AG08396 (cell line): ENCODE measurements around the gene HOXA4.
A peak's percentile ranks its signal among the peaks of the same experiment; 100 is the strongest.

Source experiments
- DNase-seq: peaks from one replicate; pipeline ENCODE4 v3.0.0; 2012; ENCODE audit warnings: low spot score, mixed read lengths

HOXA4 gene

GRCh38 chr7:27133409-27134231 is 3.1 kb upstream of the HOXA4 start:
- DNase-seq: no peak

DNA sequence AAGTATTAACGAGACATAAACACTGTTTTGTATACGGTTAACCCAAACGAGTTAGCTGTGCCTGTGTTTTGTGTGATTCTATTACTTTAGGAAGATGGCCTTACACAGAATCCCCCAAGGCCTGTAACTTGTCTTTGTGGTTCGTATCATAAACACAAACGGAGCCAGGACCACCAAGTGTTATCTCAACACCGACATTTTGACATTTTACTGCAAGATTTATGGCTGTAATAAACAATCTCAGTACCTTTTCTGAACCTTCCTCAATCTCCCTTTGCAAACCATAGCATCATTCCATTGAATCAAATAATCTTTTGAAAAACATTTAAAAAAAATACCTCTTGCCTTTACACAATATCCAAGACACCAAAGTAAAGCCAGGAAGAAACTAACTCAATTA is 2.4 kb upstream of the HOXA4 start:
- DNase-seq: no peak

GRCh38 chr7:27132214-27132613 is 1.7 kb upstream of the HOXA4 start:
- no peak for DNase-seq

DNA sequence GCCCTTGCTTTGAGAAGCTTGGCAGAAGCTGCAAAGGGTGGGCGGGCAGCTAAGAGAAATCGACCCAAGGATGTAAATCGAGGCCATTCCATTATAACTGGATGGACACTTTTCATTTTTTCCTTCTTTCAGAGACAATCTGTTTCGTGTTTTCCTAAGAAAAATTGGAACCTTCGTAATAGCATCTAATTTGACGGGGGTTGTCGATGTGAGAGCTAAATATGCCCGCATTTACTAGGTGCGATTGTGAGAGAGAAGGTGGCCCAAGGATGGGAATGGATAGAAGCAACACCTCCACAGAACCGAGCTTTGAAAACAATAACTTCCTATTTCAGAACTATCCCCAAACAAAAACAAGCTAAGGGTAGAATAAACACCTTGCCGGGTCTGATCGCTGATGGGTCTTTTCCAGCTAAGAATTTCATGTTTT is 848 bp upstream of the HOXA4 start:
- DNase-seq: no peak

GRCh38 chr7:27129729-27130539 is 623 bp downstream of the HOXA4 start:
- DNase-seq: peak; percentile 48

DNA sequence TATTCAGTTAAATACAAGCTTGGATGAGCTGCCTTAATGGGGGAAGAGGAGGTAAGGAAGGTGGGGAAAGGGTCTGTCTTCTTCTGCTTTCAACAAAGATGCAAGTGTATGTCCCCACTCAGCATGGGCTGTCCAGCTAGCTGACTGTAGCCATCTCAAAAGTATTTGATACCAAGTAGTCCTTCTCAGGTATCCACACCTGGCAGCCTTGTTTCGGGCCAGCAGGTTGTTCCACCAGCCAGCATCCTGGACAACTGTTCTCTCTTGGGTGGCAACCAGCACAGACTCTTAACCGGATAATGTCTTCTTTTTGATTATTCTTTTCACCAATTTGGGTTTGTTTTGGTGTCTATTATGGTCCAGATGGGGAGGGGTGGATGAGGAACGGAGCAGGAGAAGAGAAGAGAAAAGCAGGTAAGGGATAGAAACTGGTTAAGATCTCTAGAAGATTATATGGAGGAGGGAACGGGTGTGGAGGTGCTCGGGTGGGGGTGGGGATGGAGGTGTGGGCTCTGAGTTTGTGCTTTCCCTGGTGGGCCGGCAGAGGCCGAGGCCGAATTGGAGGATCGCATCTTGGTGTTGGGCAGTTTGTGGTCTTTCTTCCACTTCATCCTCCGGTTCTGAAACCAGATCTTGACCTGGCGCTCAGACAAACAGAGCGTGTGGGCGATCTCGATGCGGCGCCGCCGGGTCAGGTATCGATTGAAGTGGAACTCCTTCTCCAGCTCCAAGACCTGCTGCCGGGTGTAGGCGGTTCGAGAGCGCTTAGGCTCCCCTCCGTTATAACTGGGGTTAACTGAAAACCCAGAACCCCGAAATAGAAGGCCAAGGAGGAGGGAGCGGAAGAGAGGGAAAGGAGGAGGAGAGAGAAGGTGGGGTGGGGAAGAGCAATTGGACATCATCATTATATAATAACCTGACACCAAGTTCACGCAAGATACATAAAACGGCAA is 1.5 kb downstream of the HOXA4 start:
- DNase-seq: no peak

DNA sequence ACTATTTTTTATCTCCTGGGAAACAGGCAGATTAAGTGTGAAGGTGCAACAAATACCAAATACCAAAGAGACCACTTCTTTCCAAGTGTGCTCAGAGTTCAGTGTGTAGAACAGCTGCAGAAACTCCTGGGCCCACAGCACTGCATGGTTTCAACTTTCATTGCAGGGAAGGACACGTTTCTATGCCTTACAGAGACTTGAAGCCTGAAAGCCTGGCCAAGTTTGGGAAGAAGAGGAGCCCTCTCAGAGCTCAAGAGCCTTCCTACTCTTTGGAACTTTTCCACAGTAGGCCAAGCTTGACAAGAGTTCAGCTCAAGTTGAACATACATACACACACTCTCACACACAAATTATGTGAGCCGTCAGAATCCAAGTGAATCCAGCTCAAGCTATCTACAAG is 2.5 kb downstream of the HOXA4 start:
- no peak for DNase-seq

DNA sequence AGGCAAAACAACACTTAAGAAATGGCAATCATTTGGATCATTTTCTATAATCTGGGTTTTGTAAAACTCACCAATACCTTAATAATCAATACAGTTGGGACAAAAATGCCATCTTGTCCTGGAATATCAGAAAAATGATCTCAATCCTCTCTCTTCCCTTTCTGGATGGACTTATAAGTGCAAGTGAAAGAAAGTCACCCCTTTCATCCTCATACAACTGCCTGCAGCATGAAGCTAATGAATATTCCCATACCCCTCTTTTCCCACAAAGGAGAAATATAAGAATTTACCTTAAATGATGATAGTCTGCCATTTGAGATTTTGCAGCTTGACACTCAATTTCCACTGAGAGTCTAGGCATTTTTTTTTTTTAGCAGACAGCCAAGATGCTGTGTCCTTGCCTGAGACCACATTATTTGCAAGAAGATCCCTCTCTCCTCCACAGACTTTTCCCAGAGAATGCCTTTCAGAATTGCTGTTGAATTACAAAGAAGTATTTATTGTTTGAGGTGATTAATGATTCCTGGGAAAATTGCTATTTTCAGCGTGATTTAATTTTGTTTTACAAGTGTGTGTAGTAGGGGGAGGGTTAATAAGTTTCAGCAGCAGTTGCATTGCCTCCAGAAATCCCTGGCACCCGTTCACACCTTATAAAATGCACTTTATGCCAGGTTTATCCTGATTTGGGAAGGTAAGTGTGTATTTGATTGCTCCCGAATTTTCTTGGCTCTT is 3.8 kb downstream of the HOXA4 start:
- DNase-seq: no peak

GRCh38 chr7:27125986-27126394 is 4.6 kb downstream of the HOXA4 start:
- DNase-seq: no peak

GRCh38 chr7:27124902-27125689 is 5.5 kb downstream of the HOXA4 start:
- no peak for DNase-seq

DNA sequence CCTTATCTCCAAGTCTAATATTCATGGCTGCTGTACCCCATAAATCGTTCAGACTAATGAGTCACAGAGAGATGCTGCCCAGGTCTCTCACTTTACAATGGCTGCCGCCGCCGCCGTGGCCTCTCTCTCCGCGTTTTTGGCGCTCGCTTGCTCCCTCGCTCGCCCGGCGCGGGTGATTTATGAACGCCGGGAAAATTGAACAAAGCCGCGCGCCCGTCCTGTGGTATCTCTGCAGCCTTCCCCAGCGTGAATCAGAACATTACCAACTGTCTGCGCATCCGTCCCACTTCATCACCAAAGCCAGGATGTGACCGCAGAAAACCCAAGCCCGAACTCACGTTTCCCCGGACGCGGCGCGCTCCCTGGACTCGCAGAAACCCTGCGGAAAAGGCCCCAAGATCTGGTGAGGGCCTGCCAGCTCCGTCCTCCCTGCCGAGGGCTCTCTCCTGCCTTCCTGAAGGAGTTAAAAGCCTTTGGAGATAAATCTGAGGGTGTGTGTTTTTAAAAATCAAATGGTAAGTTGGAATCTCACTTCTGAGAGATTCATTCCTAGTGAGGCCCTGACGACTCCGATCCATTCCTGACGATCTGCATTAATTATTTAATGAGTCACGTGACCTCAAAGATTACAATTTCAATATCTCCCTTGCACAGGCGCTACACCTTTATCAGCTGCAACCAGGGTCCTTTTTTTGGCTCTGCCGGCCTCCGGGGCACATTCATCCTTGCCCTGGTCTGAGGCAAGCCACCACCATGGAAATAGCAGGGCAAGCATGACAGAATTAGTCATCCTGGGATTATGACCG is 6.3 kb downstream of the HOXA4 start:
- DNase-seq: peak; percentile 81

- no peak for DNase-seq
These were observed 7.0 kb downstream of the HOXA4 start for GRCh38 chr7:27123477-27124053.

GRCh38 chr7:27123007-27123476 is 7.5 kb downstream of the HOXA4 start:
- no peak for DNase-seq

- no peak for DNase-seq
These were observed 8.3 kb downstream of the HOXA4 start for GRCh38 chr7:27122077-27122910.

DNA sequence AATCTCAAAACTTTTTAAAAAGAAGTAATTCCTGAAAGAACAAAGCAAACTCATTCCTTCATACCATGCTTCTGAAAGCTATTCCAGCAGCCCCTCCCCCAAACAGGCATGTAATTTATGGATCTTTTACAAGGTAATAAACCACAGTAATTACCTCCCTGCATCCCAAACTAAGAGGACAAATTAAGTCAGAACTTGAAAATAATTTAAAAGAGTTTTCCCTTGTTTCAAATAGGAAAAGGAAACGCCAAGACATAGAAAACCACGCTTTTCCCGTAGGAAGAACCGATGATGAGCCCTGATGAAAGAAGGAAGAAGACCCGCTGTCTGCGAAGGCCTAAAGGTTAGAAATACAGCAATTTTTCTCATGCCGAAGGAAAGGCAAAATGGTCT is 8.9 kb downstream of the HOXA4 start:
- no peak for DNase-seq

DNA sequence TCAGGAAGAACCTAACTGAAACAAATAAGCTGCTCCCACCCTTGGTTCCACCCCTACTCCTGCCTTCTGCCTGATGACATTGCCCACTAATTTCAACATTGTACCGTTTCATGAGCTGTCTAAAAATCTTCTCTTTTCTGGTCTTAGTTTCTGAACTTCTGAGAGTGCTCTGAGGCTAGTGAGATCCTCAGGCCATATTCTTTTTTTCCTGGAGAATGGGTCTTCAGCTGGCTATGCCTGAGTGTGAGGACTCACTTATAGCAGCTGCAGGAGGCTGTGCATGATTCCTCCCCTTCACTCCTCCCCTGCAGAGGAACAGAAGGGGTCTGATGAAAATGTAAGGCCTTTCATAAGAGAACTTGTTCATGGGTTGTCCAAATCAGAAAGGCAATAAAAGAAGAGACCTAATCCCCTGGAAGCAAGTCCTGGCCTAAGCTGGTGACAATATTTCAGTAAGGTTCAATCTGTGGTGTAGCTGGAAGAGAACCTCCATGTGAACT is 11.1 kb downstream of the HOXA4 start:
- no peak for DNase-seq

DNA sequence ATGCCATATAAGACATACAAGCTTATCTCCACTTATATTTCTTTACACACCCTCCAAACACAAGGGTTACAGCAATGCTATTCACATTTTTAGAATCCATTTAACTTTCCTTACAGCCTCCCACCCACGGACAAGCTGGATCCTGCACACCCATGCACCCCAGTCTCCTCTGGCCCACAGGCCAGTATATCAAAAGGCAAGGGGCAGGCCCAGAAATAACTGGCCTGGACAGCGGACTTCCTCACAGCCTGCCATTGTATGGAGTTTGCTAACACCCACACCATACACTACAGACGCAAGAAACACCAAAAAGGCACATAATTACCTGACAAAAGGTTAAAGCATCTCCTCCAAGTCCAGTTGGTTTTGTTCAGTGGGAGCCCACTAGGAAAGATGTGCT is 12.0 kb downstream of the HOXA4 start:
- no peak for DNase-seq

- DNase-seq: no peak
These were observed 12.6 kb downstream of the HOXA4 start for GRCh38 chr7:27117887-27118491.
